GM18511 (cell line): ENCODE results near the gene FAM193B.
A peak's percentile ranks its signal among the peaks of the same experiment; 100 is the strongest.

Experiments used
- ATAC-seq: cut with Tn5 transposase; IDR thresholded peaks from one replicate; pipeline ENCODE4 v1.9.1; 2021; ENCODE audit warnings: mild to moderate bottlenecking, moderate library complexity; ENCODE audit not compliant: unreplicated experiment

Gene FAM193B

DNA sequence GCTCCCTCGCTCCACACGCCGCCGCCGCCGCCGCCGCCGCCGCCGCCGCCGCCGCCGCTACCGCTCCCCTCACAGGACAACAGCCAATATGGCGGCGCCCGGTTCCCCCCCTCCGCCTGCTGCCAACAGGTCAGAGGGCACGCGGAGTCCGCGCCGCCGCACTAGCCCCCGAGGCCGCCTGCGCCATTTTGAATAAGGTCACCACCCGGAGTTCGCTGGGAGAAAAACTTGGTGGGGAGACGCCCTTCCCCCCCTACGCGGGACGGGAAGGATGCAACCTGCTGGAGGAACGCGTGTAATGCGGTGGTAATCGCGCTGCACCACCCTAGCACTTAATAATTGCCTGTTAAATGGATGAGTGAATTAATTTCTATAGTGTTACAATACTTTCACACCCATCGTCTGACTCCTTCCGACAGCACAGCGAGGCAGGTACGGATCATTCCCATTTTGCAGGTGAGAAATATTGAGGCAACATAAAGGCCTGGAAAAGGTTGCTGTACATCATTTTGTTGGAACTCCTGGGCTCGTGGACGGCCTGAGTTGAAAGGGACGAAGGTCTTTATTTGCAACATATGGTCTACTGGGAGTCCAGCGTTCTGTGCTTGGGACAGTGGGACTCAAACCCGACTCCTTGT, at the start of gene FAM193B:
Gene FAM193B (minus strand): TSS at position 90 of the 638 bp plus-strand sequence. CDS start 105 bp downstream, outside the sequence.
- ATAC-seq = peak; percentile 94

DNA sequence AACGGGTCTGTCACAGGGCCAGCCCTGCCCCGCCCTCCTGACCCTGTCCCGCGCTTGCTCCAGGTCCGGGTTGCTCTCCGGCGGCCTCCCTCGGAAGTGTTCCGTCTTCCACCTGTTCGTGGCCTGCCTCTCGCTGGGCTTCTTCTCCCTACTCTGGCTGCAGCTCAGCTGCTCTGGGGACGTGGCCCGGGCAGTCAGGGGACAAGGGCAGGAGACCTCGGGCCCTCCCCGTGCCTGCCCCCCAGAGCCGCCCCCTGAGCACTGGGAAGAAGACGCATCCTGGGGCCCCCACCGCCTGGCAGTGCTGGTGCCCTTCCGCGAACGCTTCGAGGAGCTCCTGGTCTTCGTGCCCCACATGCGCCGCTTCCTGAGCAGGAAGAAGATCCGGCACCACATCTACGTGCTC, 49.8 kb upstream of the FAM193B start:
- no peak for ATAC-seq

DNA sequence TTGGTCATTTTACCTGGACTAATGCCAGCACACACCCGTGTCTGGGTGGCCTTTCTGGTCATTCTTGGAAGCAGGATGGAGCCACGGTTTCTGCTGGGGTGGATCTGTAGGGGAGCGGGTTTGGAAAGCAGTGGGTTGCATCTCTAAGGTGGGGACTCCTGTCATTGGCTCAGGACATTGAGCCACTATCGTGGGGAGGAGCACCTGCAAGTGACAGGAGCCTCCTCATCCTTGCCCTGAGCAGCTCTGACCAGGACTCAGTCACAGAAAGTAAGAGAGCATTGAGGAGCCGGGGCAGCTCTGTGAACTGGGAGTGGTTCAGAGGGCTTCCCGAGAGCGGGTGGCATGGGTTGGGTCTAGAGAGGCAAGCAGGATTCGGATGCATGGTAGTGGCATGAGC, 49.3 kb upstream of the FAM193B start:
- ATAC-seq = no peak

DNA sequence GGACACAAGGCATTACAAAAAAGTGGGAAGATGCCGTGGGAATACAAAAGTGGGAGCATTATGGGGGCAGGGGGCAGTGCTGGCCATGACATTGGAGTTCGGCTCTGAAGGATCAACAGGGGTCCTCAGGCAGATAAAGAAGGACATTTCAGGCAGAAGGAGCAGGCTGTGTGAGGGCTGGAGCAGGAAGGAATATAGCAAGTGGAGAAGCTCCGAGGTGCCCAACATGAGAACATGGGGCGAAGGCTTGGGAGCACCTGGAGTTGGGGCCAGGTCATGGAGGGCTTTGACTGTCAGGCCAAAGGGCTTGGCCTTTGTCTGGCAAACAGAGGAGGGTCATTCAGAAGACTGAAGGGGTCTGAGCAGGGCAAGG, 48.1 kb upstream of the FAM193B start:
- no peak for ATAC-seq

DNA sequence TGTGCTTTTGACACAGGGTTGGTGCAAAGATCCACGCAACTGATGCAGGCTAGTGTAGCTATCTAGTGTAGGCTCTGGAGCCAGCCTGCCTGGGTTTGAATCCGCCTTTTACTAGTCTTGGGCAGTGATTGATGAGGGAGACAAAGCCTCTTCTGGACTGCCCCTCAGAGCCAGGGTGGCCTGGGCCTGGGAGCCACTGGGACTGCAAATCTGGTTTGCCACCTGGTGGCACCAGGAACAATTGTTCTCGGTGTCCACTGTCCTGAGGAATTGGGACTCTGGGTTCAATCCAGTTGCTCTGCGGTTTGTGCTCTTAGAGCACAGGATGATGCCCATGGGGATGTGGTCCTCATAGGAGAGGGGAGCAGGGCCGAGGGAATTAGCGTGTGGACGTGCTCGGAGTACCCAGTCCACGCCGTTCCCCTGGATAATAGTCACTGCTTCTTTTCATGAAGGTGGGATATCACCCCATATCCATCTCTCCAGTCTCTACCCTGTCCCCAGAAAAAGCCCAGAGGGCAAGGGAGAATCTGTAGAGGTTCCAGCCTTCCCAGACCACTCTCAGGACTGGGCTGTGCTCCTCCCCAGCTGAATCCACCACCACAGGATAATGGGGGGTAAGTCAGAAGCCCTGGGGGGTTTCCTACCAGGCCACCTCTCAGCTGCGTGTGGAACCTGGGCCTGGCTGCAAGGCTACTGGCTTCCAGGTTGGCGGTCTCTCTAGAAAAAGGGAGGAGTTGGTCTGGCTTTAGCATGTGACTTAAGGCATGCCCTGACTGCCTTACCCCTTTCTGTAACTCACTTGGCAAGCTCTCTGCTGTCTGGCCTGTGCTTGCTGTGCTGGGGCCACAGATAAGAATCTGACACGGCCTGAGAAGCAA, 47.5 kb upstream of the FAM193B start:
- ATAC-seq = no peak

DNA sequence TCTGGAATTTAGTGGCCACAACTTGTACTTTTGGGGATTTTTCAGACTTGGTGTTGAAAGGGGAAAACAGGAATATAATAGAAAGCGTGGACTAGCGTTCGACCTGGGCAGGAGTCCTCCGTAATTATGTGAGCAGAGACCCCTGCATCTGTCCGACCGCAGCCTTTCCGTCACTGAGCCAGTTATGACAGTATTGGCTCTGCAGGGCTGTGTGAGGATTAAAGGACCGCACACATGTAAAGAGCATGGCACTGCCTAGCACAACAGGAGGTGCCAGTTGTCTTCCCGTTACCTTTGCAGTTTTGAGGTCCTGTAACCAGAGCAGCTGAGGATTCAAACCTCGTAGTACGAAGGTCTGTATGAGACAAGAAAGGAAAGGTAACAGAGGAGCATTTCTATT, 46.8 kb upstream of the FAM193B start:
- ATAC-seq = no peak

DNA sequence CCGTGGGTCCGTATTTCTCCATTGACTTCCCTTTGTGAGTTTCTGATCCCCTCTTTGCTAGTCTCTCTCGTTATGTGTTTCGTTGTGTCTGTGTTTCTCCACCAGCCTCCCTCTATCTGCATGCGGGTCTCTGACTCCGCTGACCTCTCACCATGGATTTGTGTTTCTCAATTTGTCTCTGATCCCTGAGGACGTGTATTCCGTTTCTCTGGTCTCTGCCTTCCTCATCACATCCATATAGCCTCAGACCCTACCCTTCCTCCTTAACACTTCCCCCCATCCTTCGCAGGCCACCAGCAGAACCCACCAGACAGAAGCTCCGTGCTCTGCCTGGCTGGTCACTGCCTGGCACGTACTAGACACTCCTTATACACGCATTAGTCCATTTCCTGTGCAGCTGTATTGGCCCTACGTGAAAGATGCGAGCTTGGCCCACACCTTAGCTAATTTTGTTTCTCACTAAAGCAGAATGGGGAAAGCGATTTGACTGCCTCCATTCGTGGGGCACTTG, 46.2 kb upstream of the FAM193B start:
- ATAC-seq = peak; percentile 2

DNA sequence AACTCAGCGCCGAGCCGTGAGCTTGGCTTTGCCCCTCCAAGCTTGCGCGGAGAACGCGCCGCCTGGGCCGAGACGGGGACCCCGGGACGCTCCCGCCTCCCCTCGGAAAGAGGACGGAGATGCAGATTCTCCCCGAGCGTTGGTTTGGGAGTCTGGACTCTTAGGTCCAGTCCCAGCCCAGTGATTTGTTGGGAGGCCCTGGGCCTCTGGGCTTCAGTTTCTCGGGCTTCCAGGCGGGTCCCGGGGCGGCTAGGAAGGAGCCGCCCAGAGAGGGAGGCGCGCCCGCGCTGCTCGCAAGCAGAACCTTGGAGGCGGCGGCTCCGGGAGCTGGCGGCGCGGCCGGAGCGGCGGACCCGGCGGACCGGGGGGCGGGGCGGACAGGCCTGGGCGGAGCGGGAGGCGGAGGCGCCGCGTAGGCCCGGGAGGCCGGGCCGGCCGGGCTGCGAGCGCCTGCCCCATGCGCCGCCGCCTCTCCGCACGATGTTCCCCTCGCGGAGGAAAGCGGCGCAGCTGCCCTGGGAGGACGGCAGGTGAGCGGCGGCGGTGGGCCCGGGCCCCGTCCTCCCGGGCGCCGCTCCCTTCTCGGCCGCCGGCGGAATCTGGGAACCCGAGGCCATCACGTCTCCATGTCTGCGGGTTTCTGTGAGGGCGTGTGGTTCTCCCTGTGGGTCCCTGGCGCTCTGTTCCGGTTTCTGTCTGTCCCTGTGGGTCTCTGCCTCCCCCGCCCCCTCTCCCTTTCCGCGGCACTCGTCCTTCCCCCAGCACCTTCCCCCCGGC, 45.6 kb upstream of the FAM193B start, which contains the start of gene B4GALT7:
Gene B4GALT7 (plus strand): TSS at position 402 of the 777 bp plus-strand sequence. CDS start 79 bp downstream, at position 481.
- ATAC-seq = peak; percentile 90

DNA sequence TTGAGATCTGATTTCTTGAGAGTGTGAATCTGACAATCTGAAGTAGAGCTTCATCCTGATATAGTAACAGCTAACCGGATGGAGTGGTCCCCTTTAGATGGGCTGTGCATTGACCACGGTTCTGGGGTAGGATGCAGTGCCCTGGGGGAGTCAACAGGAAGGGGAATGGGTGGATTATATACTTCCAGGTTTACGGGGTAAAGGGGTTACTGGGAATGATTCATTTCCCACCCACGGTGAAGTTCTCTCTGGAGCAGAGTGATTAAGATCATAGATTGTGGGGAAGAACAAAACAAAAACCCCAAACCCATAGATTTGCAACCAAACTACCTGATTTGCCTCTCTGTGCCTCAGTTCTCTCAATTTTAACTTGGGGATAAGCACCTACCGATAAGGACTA, 44.1 kb upstream of the FAM193B start:
- ATAC-seq = no peak

DNA sequence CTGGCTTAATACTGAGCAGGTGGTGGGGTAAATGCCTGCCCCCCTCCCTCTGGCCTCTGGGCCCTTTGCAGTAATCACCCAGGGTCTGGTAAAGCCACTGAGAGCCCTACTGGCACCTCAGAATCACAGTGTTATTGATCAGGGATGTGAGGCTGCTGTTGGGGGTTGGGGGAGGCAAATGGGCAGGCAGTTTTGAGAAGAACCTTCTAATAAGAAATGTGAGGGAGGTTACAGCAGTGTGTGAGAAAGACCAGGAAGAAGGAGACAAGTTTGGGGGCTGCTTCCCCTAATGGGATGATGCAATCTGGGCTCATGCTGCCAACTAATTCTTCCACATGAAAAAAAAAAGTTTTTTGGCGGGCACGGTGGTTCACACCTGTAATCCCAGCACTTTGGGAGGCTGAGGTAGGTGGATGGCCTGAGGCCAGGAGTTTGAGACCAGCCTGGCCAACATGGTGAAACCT, 42.4 kb upstream of the FAM193B start:
- no peak for ATAC-seq

DNA sequence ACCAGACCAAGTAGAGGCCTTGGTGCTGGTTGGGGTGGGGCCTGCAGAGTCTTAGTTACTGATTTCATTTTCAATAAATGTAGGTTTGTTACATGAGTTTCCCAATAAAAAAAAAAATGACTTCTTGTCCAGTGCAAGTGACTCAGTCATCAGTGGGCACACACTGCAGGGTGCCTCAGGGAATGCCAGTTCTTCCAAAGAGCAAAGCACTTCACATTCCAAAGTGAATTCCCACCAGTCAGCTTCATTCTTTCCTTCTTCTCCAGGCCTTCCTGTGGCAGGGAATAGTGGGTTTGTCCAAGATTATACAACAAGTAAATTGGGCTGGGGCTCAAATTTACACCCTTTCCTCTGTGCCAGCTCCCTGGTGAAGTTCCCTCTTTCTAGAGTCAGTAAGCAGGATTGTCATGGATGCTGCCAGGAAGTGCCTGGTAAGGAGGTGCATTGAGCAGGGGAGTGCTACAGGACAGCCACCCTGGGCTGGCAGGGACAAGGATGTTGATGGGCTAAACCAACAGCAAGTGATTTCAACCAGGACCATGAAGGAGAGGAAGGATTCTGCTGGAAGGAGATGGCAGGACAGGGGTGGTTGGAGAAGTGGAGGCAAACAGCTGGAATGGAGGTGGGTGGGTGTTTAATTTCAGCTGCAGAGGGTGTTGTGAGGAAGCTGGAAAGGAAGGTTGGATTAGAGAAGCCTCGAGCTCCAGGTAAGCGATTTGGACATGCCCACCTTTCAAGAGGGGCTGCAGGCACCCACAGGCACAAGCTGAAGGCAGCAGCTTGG, 41.8 kb upstream of the FAM193B start:
- no peak for ATAC-seq

DNA sequence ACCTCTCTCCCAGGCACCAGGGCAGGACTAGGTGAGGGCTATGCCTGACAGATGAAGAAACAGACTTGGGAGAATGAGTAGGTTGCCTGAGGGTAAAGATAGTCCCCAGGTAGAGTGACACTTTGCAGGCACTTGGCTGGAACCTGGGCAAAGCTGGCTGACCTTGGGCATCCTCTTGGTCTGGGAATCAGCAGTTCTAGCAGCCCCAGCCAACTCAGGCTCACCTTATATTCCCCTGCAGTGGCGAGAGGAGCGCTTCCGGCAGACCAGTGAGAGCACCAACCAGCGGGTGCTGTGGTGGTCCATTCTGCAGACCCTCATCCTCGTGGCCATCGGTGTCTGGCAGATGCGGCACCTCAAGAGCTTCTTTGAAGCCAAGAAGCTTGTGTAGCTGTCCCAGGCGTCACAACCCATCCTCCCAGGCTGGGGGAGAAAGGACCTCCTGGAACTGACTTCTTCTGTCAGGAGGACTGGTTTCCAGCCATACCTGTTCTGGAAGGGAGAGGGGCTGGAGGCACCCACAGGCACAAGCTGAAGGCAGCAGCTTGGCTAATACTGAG, 40.7 kb upstream of the FAM193B start:
- ATAC-seq = no peak

DNA sequence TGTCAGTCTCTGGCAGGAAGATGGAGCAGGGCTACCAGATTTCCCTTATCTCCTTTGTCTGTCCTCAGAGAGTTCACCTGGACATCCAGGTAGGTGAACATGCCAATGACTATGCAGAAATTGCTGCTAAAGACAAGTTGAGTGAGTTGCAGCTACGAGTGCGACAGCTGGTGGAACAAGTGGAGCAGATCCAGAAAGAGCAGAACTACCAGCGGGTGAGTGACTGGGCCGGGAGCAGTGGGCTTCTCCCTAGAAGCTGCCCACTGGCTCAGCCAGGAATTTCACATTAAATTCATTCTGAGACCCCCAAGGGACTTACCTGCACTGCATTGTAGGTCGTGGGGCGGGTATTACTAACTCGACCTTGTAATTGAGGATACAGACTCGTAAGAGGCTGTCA, 39.7 kb upstream of the FAM193B start:
- ATAC-seq = no peak

DNA sequence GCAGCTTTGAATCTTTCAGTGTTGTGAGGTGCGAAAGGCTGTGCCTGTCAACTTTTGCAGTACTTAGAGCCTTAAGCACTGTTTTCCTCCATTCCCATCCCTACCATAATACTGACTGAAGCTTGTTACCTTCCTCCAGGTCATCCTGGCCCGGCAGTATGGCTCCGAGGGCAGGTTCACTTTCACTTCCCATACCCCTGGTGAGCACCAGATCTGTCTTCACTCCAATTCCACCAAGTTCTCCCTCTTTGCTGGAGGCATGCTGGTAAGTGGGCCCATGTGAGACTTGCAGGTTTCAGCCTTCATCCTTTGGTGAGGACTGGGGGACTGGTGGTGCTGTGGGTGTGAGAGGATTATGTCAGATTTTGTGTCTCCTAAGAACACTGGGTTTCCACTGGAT, 39.1 kb upstream of the FAM193B start:
- no peak for ATAC-seq

DNA sequence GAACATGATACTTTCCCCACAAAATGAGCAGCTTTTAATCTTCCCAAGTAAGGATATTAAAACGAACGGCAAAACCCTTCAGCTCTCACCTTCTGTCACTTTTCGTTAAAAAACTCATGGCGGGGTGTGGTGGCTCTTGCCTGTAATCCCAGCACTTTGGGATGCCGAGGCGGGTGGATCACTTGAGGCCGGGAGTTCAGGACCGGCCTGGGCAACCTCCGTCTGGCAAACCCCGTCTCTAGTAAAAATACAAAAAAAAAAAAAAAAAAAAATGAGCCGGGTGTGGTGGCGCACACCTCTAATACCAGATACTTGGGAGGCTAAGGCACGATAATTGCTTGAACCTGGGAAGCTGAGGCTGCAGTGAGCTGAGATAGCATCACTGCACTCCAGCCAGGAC, 38.5 kb upstream of the FAM193B start:
- ATAC-seq = no peak

DNA sequence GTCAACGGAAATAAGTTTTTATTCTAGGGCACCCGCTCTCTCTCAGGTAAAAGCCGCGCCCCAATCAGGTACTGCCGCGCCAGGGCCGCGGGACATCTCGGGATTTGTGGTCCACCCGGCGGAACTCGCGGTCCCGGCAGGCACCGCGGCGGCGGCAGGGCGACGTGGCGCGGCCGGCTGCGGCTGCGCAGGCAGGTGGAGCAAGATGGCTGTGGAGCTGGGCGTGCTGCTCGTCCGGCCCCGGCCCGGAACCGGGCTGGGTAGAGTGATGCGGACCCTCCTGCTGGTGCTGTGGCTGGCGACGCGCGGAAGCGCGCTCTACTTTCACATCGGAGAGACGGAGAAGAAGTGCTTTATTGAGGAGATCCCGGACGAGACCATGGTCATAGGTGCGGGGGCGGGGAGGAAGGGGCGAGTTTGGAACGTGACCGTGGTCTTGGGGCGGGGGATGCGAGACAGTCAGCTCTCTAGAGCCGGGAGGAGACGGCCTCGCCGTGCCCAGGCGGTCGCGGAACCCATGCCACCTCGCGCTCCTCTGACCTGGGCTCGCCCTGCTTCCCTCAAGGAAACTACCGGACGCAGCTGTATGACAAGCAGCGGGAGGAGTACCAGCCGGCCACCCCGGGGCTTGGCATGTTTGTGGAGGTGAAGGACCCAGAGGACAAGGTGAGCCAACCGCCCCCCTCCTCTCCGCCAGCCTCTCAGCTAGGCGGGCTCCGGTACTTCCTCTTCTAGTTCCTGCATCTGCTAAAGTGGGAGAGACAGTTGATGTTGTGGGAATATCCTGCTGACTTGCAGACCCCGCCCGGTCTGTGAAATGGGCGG, 37.9 kb upstream of the FAM193B start, which contains the start of gene TMED9:
Gene TMED9 (plus strand): TSS at position 194 of the 825 bp plus-strand sequence. CDS start 12 bp downstream, at position 206.
- peak; percentile 97 for ATAC-seq

DNA sequence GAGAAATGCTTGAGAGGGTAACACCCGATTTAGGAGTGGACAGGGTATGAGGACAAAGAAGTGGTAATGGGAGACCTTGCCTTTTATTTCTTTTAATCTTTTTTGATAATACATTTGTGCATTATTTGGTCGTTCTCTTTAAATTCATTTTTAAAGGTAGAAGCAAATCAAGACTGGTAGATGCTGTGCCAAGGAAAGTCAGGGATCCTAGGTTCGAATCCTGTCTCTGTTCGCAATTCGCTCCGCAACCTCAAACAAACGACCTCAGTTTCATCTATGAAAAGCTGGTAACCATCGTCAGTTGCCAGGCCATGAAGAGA, 37.3 kb upstream of the FAM193B start:
- no peak for ATAC-seq

DNA sequence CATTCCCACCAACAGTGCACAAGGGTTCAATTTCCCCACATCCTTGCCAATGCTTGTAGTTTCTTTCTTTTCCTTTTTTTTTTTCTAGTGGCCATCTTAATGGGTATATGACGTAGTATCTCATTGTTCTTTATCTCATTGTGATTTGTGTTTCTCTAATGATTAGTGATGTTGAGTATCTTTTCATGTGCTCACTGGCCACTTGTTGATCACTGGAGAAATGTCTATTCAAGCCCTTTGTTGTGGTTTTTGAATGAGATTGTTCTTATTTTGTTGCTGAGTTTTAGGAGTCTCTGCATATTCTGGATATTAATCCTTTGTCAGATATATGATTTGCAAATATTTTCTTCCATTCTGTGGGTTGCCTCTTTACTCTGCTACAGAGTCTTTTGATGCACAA, 36.0 kb upstream of the FAM193B start:
- no peak for ATAC-seq

DNA sequence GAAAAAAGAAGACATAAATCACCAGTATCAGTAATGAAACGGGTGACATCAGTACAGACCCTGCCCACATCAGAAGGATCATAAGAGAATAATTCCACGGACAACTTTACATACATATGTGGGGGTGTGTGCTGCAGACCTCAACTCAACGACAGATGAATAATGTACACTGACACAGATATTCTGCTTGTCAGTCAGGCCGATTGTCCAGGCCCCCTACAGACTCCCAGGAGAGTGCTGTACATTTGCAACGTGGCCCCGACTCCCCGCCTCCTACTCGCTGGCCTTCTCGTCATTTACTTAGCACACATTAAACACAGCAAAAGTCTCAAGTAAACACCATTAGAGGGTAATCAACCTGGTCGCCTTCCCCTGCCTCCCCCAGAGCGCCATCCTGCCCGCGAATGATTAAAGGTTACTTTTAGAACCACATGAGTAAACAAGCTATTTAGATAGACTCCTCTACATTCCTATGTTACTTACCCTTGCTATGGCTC, 34.1 kb upstream of the FAM193B start:
- no peak for ATAC-seq
